ENCODE results near the gene NAP1L1.

Gene NAP1L1

GRCh38 chr12:76037130-76038103 is 47.1 kb downstream of the NAP1L1 start:
- DNase-seq = peak; percentile 88

- DNase-seq = no peak
Observed at GRCh38 chr12:76035045-76035444, 49.4 kb downstream of the NAP1L1 start.

DNA sequence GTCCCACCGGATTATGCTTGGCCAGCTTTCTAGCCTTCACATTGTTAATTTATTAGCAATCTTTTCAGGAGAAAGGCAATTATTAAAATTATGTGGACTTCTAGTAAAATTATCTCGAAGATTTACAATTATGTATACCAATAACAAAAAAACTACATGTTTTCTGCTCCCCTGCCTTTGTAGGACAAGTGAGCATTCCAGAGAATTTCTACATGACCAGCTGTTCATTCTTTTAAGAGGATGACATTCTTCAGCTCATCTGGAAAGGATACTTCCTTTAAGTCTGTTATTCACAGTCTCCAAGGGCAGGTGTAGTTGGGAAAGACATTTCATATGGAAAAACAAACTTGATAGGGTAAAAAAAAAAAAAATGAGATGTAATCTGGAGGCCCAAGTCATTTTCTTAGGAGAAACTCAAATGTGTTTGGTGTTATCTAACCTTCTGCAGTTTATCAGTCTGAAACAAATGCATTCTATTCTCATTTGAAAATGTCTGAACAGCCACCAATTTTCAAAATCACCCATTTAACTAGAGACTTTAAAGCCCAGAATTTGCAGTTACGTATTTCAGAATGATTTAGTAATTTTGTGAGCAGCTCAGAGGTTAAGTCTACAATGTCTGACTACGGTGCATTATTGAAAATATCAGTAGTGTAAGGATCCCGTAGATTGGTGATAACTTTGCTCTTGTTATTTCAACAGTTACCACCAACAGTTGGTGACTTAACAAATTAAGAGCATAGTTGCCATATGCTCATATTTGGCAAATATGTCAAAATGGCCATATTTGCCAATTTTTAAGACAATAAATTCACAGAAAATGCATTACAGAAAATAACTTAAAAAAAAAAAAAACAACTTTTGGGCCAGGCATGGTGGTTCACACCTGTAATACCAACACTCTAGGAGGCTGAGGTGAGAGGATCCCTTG is 51.1 kb downstream of the NAP1L1 start:
- DNase-seq = peak; percentile 27

DNA sequence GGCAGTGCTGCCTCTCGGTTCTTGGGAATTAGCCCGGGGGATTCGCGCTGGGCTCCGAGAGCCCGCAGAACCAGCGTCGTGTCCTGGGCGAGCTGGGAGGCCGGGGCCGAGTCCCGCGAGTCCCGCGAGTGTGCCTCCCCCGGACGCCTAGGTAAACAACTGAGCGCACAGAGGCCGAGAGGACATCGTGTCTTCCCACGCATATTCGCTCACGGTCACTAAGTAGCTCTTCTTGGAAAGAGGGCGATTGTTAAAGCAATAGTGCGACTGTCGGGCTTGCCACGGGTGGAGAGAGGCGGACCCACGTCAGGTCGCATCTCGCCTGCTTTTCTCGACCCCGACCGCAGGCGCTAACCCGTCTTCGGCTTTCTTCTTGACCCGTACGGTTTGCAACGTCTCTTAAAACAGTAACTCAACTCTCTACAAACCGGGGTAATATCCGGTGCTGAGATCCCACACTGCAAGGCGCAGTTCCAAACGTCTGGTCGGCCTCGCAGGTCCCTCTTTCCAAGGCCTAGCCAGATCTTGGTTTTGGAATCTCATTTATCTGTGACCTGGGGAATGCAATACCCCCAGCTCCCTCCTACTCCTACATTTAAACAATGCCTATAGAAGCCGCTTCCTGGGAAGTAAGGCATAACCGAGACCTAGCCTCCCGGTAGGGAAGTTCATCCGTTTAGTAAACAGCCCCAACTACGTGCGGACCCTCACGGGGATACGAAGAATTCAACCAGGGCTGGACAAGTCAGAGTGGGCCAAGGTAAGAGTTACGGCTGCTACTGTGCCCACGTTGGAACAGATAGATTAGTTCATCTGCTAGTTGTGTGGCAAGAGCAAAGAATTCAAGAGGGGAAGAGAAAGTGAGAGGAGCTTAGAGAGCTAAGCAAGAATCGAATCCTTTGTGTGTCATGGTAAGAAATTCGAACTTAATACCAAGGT is 52.2 kb downstream of the NAP1L1 start:
- peak; percentile 53 for DNase-seq

GRCh38 chr12:76031414-76032042 is 53.0 kb downstream of the NAP1L1 start, which contains the start of gene PHLDA1:
Gene PHLDA1 (minus strand): TSS chr12:76031776.
- peak; percentile 94 for DNase-seq

DNA sequence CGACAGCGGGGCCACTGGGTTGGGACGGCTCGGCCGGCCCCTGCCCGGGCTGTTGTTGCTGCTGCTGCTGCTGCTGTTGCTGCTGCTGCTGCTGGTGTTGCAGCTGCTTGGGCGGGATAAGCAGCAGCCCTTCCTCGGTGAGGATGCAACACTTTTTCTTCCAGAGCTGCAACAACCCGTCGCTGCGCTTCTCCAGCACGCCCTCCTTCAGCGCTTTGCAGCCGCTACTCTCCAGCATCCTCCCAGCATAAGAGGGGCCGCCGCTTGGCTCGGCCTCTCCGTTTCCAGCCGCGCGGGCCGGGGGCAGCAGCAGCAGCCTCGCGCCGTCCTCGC is 53.4 kb downstream of the NAP1L1 start:
- DNase-seq = no peak

DNA sequence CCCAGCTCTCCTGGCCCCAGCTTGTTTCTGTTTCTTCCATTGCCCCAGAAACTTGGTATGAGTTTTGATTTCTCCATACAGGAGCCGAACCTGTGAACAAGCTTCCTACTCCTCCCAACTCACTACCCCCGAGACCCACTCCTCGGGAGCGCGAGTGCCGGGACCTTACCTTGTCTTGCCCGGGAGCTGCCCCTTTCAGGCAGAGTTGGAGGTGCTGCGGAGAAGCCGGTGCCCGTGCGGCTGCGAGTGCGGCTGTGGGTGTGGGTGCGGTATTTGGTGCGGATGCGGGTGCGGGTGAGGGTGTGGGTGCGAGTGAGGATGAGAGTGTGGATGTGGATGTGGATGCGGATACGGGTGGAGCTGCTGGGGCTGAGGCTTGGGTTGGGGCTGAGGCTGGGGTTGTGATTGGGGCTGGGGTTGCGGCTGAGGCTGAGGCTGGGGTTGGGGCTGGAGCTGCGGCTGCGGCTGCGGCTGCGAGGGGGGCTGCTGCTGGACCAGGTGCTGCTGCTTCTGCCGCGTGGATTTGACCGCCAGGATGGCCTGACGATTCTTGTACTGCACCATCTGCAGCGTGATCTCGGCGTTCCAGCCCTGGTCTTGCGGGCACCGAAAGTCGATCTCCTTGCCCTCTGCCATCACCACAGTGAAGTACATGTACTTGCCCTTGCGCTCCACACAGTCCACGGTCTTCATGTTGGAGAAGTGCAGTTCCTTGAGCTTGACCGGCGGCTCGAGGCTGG is 54.0 kb downstream of the NAP1L1 start:
- peak; percentile 24 for DNase-seq

DNA sequence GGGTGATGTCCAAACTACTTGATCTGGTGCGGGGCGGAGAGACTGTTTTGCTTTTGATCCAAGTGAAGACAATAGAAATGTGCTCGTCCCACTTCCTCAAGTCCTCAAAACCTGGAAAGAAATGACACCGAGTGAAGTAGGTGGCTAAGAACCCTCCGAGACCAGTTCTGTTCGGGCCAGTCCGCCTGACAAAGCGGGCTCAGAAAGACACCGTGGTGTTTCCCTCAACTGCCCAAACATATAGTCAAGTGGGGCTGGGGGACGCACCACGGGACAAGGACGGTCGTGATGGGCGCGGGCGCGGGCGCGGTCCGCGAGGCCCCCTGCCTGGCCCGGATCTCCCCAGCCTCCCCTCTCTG is 54.5 kb downstream of the NAP1L1 start:
- no peak for DNase-seq

DNA sequence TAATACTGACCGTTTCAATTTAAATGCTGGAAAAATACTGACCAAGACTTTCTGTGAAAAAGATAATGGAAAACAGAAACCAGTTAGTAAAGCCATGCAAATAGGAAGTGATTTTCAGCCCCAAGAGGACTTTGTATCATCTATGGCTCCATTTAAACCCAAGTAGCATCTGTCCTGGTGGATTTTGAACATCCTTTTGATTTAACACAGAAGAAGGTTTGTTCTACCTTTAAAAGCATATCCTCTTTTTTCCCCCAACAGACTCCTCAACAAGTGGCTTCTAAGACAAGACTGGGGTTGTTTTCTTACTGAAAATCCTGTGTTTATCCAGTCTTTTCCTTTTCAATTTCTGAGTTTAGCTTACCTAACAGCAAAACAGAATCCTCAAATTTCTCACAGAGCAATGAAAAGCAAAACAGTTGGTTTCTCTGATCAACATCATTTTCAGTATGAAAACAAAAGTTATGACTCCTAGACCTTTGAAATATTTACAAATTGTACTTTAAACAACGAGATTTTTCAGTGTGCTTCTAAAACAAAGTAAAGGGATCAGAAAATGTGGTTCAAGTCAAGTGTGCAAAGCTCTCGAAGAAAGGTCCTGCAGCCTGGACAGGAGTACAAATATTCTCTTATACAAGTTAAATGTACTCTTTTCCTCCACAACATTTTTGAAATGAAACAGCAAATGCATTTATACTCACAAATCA is 55.8 kb downstream of the NAP1L1 start:
- no peak for DNase-seq

DNA sequence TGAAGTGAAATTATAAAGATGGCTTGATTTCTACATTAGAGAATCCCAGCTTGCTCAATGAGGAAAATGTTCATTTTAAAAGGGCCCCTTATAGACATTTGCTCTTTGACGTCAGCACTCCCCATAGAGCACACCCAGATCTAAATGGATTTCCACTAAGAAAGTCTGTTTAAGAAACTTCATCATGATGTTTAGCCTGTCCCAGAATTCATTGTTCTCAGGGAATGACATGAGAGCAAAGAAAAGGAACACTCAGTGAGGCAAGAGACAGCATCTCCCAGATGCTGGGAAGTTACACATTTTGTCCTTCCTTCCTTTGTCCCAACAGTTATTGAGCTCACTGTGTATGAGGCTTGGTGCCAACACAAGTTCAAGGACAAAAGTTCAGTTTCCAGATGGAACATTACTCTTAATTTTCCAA is 57.8 kb downstream of the NAP1L1 start:
- DNase-seq = no peak

DNA sequence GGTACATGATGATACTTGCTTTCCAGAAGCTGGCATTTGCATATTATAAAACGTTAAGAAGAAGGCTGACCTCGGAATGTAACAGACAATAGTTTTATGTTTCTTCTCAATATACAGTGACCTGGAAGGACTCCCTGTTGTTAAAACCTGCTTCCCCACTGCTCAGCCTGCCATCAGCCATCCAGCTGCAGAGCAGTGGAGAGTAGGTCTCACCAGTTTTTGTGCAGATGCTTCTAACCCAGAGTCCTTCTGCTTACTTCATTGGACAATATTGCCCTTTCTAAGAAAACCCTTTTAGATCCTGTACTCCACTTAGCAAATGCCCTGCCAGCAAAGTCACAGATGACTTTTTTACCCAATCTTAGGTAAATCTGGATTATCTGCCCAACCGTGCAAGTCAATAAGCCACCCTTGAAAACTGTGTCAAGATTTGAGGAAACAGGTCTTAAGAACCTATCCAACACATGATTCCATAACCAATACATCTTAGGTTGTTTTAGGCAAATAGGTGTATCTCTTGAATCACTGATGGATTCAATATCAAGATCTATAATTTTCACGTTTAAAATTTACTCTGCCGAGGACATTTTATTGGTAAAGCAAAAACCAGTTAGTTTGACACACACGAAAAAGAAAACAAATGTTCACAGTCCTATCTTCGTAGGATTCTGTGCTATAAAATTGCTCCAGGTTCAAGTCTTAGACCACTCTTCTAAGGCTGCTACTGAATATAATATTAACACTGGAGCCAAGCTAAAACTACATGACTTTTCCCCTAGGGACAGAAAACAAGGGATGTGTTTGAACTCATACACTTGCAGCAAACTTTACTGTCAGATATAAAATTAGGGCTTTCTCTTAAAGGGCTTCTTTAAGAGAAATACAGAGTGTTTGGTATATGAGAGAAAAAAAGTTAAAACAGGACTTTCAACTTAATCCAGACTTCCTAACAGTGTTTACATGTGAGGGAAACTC is 58.6 kb downstream of the NAP1L1 start:
- no peak for DNase-seq

DNA sequence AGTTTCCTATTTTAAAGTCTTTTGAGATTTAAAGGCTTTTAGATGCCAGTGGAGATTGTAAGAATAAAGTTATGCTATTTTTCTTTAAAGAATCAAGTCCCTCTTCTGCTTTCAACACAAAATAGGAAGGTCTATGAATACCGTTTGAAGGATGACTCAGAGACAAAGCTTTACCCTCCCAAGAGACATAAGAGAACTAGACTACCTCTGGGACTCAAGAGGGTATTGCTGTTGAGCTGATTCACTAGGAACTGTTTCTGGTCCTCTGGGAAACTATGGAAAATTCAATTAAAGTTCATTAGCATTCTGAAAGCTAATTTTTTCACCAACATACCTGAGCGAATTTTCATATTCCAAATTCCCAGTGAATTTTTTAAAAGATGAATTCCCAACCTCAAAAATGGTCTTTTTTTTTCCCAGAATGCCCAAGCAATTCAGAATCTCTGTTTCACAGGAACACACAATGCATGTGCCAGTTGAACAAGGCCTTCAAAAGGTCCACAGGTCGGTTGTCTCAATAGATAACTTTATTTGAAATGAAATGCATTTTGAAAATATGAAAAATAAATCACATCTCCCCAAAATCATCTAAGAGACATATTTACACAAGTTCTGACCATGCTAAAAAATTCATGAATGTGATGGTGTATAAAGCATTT is 59.4 kb downstream of the NAP1L1 start:
- DNase-seq = no peak

DNA sequence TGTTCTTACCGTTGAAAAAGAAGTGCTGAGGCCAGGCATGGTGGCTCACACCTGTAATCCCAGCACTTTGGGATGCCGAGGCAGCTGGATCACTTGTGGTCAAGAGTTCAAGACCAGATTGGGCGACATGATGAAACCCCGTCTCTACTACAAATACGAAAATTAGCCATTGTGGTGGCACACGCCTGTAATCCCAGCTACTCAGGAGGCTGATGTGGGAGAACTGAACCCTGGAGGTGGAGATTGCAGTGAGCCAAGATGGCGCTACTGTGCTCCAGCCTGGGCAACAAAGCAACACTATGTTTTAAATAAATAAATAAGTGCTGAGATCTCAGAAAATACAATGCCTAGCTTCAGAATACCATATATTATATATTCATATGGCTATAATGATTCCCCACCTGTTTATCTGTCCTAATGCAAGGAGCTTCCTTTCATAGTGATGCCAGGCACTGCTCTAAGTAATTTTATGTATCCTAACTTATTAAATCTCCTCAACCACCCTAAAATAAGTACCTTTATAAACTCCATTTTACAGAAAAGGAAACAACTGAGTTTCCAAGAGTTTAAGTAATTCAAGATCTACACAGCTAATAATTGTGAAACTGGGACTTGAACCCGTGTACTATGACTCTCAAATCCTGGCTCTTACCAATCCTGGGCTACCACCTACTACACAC is 60.2 kb downstream of the NAP1L1 start:
- DNase-seq = no peak

DNA sequence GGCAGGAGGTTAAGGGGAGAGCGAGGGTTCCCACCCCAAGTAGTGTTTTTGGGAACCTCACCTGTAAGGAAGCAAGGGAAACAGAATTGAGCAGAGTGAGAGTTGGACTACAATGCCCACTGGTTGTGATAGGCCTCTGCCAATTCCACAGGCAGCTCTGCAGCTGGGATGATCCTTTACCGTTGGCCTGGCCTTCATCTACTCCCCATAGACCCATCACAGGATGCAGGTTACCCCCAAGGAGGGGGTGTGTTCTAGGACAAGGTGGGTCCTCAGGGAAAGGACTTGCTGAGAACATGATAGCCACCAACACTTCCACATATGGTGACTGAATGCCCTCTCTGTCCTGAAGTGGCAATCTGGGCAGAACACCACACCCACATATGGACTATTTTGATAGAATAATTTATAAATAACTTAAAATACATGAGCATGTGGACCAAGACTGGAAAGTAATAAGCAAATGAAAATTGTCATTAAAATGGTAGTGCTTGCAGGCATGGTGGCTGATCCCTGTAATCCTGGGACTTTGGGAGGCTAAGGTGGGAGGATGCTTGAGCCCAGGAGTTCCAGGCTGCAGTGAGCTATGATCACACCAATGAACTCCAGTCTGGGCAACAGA is 61.3 kb downstream of the NAP1L1 start:
- DNase-seq = no peak

GRCh38 chr12:76022506-76022905 is 62.0 kb downstream of the NAP1L1 start:
- DNase-seq = no peak

- DNase-seq = no peak
Observed at GRCh38 chr12:76020731-76021672, 63.5 kb downstream of the NAP1L1 start.

- DNase-seq = no peak
Observed at GRCh38 chr12:76020281-76020680, 64.2 kb downstream of the NAP1L1 start.

Data from NCI-H82 (cell line).